Camera-type eye (tissue), 1 donor: ENCODE data around the gene DNAJC25. TPM values are rescaled to one million over a fixed set of nuclear protein-coding genes. Genes with fewer than 3 reads are reported as not detected.

ENCODE experiments used
- total RNA-seq: library from RNA; depleted of rRNA; stranded (reverse); fragments of >200 nt; gene quantifications from one replicate; pipeline ENCODE4 v1.2.3, GENCODE V29; 2014

DNAJC25 gene
- total RNA-seq, result 11.8 TPM

GRCh38 chr9:111631214-111631971, at the start of gene DNAJC25:
DNAJC25 (plus strand) TSS chr9:111631334; CDS start chr9:111631408, 74 bp downstream.

DNA sequence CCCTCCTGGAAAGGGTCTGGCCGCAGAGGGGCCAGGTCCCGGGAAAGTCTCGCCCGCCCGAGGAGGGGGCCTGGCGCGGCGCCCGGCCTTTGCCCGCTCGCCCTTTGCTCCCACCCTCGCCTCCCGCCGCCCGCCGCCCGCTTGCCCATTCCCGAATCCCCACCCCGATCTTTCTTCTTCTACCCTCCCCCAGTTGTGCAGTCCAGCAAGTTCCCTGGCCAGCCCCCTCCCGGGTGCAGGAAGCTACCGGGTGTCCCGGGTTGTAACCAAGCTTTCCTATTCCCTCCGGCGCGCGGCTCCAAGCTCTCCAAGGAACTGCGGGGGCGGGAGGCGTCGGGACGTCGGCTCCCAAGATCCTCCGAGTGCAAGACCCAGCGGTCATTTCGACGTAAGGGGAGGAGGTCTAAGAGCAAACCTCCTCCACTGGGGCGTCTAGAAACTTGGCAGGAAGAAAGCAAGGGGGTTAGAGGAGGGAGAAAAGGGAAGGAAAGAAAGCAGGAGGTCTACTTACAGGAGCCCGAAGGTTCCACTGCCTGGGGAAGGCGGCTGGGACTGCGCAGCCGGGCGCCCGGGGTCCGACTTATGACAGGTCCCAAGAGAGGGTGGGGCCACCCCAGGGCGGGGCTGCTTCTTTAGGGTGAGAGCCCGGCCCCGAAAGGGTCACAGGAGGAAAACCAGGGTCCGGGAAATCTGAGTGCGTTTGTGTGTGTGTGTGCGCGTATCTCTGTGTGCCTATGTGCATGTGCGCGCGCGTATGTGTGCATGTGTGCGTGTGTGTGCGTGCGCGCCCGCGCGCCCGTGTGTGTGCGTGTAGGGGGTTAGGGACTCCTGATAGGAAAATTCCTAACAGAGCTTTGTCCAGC, 31.8 kb upstream of the DNAJC25 start, which contains the start of gene PTGR1:
TSS of gene PTGR1 (minus strand) at position 556 of the 863 bp plus-strand sequence. CDS start 2,225 bp downstream, outside the sequence.

GRCh38 chr9:111661150-111661801, 30.1 kb downstream of the DNAJC25 start, which contains the start of gene GNG10:
GNG10 (plus strand) TSS chr9:111661605; CDS start chr9:111661635, 30 bp downstream.

Other genes starting within 250 kb of the DNAJC25 start
- gene ECPAS, start 147.0 kb upstream of the DNAJC25 start, total RNA-seq, result 83.8 TPM
- gene ZNF483, start 106.2 kb upstream of the DNAJC25 start, total RNA-seq, result 52.1 TPM
- 44.8 TPM for gene PTGR1, start 31.7 kb upstream of the DNAJC25 start, total RNA-seq
- gene GNG10, start 30.3 kb downstream of the DNAJC25 start, total RNA-seq, result 49.9 TPM
- not detected for gene SHOC1, start 163.6 kb downstream of the DNAJC25 start, total RNA-seq